SK-N-SH (cell line): Measurements from ENCODE around the gene C22orf31. TPM values are rescaled to one million over a fixed set of nuclear protein-coding genes. Genes with fewer than 3 reads are reported as not detected.

Experiments
- CTCF ChIA-PET: fragments of 300-600, 350-600 bp; formaldehyde crosslinking; extraction: SDS; loops from one replicate; lab custom pipeline; 2021; lab: Yijun Ruan, JAX
- POLR2A ChIA-PET: fragments of 350-600 bp; sonication (Branson Sonifier 250); formaldehyde crosslinking; extraction: SDS; loops from one replicate; lab custom pipeline; 2020; ENCODE audit warnings: antibody characterized with exemption, inconsistent platforms; lab: Yijun Ruan, JAX
- DNase-seq: peaks from one replicate; pipeline ENCODE4 v3.0.0; 2012
- H2AFZ ChIP-seq: fragments of 200-600 bp; sonication (generic); 2 replicates; pipeline ENCODE4 v1.8.1; 2016; ENCODE audit warnings: antibody characterized with exemption, mild to moderate bottlenecking, low read depth
- H3F3A ChIP-seq: fragments of 200-600 bp; sonication (generic); replicated peaks from 2 replicates; pipeline ENCODE3; 2016; ENCODE audit warnings: antibody characterized with exemption, mild to moderate bottlenecking; ENCODE audit not compliant: insufficient read depth
- H3K27ac ChIP-seq, 2 experiments: fragments of 200-500 bp in 1 of 2; fragments of 200-600 bp in 1 of 2; sonication (Bioruptor generic) in 1 of 2; sonication (generic), shearing (Covaris generic) in 1 of 2; 2 replicates each; pipeline versions ENCODE4 v1.5.1 to v1.6.1; 2014 to 2016; ENCODE audit warnings: low read depth in 2 of 2, inconsistent platforms in 1 of 2, low read length in 1 of 2, mild to moderate bottlenecking in 1 of 2, mixed read lengths in 1 of 2
- H3K27me3 ChIP-seq: fragments of 200-600 bp; sonication (generic), shearing (Covaris generic); 2 replicates; pipeline ENCODE4 v1.6.1; 2016; ENCODE audit warnings: mixed run types; ENCODE audit not compliant: insufficient read depth
- H3K36me3 ChIP-seq, 2 experiments: fragments of 200-500 bp in 1 of 2; fragments of 200-600 bp in 1 of 2; sonication (Bioruptor generic) in 1 of 2; sonication (generic) in 1 of 2; replicated peaks in 1 of 2; 2 replicates each; pipeline versions ENCODE3 to v1.5.1; 2014 to 2016; ENCODE audit warnings: low read length in 1 of 2, mild to moderate bottlenecking in 1 of 2; ENCODE audit not compliant: insufficient read depth in 2 of 2, control insufficient read depth in 1 of 2
- H3K4me1 ChIP-seq, 2 experiments: fragments of 200-500 bp in 1 of 2; fragments of 200-600 bp in 1 of 2; sonication (Bioruptor generic) in 1 of 2; sonication (generic), shearing (Covaris generic) in 1 of 2; 2 replicates each; pipeline versions ENCODE4 v1.5.1 to v1.6.1; 2014 to 2016; ENCODE audit warnings: low read depth in 1 of 2, low read length in 1 of 2, mixed run types in 1 of 2; ENCODE audit not compliant: insufficient read depth in 2 of 2, control insufficient read depth in 1 of 2
- H3K4me2 ChIP-seq: fragments of 200-600 bp; sonication (generic), shearing (Covaris generic); 2 replicates; pipeline ENCODE4 v1.6.1; 2017; ENCODE audit warnings: mixed run types
- H3K4me3 ChIP-seq, 2 experiments: fragments of 200-500 bp in 1 of 2; fragments of 200-600 bp in 1 of 2; sonication (Bioruptor generic) in 1 of 2; sonication (generic), shearing (Covaris generic) in 1 of 2; 2 replicates each; pipeline versions ENCODE4 v1.5.1 to v1.8.1; 2014 to 2016; ENCODE audit warnings: low read depth in 2 of 2, inconsistent platforms in 1 of 2, low read length in 1 of 2, mild to moderate bottlenecking in 1 of 2, mixed read lengths in 1 of 2, moderate library complexity in 1 of 2
- H3K79me2 ChIP-seq: fragments of 200-600 bp; sonication (generic); 2 replicates; pipeline ENCODE4 v1.8.1; 2017; ENCODE audit warnings: mild to moderate bottlenecking; ENCODE audit not compliant: insufficient read depth
- H3K9ac ChIP-seq: fragments of 200-600 bp; sonication (generic); 2 replicates; pipeline ENCODE4 v1.6.1; 2017; ENCODE audit warnings: mixed run types
- H3K9me2 ChIP-seq: fragments of 200-600 bp; sonication (generic); 2 replicates; pipeline ENCODE4 v1.6.1; 2017; ENCODE audit warnings: mixed run types
- H3K9me3 ChIP-seq: fragments of 200-600 bp; sonication (generic); 2 replicates; pipeline ENCODE4 v1.6.1; 2017; ENCODE audit warnings: mixed run types, mild to moderate bottlenecking, moderate library complexity
- H4K20me1 ChIP-seq: fragments of 200-600 bp; sonication (generic); 2 replicates; pipeline ENCODE4 v1.6.1; 2017; ENCODE audit warnings: mild to moderate bottlenecking, mixed run types; ENCODE audit not compliant: insufficient read depth
- EZH2phosphoT487 ChIP-seq: fragments of 200-600 bp; sonication (generic); IDR thresholded peaks from 2 replicates; pipeline ENCODE4 v1.6.1; 2017; ENCODE audit warnings: low read depth, mixed run types, mild to moderate bottlenecking, antibody characterized with exemption, moderate library complexity, borderline replicate concordance
- FOXJ3 ChIP-seq: sonication (generic); formaldehyde crosslinking; IDR thresholded peaks from 2 replicates; pipeline ENCODE4 v1.5.1; 2020; ENCODE audit warnings: mild to moderate bottlenecking, missing genetic modification reagents
- GABPA ChIP-seq: IDR thresholded peaks from 2 replicates; pipeline ENCODE4 v1.4.0; 2012; ENCODE audit warnings: low read depth, mild to moderate bottlenecking
- JUND ChIP-seq: IDR thresholded peaks from 2 replicates; pipeline ENCODE4 v1.4.0; 2012
- MEF2A ChIP-seq: IDR thresholded peaks from 2 replicates; pipeline ENCODE4 v1.4.0; 2012; ENCODE audit warnings: low read depth, borderline replicate concordance
- MXI1 ChIP-seq: IDR thresholded peaks from 2 replicates; pipeline ENCODE4 v1.6.1; 2012; ENCODE audit warnings: mild to moderate bottlenecking, low read depth, low read length, improper control_type of control experiment
- NRF1 ChIP-seq: IDR thresholded peaks from 2 replicates; pipeline ENCODE4 v1.6.1; 2012; ENCODE audit warnings: low read depth, mild to moderate bottlenecking, low read length
- POLR2AphosphoS5 ChIP-seq: IDR thresholded peaks from 2 replicates; pipeline ENCODE4 v1.6.1; 2012; ENCODE audit warnings: low read depth, low read length
- RCOR1 ChIP-seq: fragments of 150-350 bp; IDR thresholded peaks from 2 replicates; pipeline ENCODE4 v1.6.1; 2017; ENCODE audit warnings: antibody characterized with exemption, low read length
- RFX5 ChIP-seq: IDR thresholded peaks from 2 replicates; pipeline ENCODE4 v1.6.1; 2012; ENCODE audit warnings: mild to moderate bottlenecking, improper control_type of control experiment, low read length
- RXRA ChIP-seq: IDR thresholded peaks from 2 replicates; pipeline ENCODE4 v1.4.0; 2012; ENCODE audit warnings: low read depth, mild to moderate bottlenecking, borderline replicate concordance
- SIN3A ChIP-seq: IDR thresholded peaks from 2 replicates; pipeline ENCODE4 v1.6.1; 2012; ENCODE audit warnings: low read depth, mild to moderate bottlenecking, low read length, moderate library complexity, borderline replicate concordance
- SMC3 ChIP-seq: IDR thresholded peaks from 2 replicates; pipeline ENCODE4 v1.6.1; 2012; ENCODE audit warnings: low read depth, low read length, improper control_type of control experiment
- TAF1 ChIP-seq: IDR thresholded peaks from 2 replicates; pipeline ENCODE4 v1.6.1; 2012; ENCODE audit warnings: low read depth, mild to moderate bottlenecking, low read length, moderate library complexity, borderline replicate concordance
- YY1 ChIP-seq: IDR thresholded peaks from 2 replicates; pipeline ENCODE4 v1.4.0; 2012; ENCODE audit warnings: low read depth, mild to moderate bottlenecking
- WGBS: methylation state at CpG from one replicate; pipeline ENCODE4 v1.1.6; 2017; ENCODE audit warnings: low lambda C conversion rate; 5-methylcytosine and 5-hydroxymethylcytosine counted together
- polyA plus RNA-seq, 3 experiments: library from polyadenylated mRNA; depleted of rRNA; stranded (reverse); fragments of >200 nt; gene quantifications; 2 replicates each; pipeline ENCODE4 v1.2.3, GENCODE V29; 2012
- TF ChIP-seq, protein P1 (sequence below): IDR thresholded peaks from 2 replicates; pipeline ENCODE4; 2012
- TF ChIP-seq, protein P2 (sequence below): IDR thresholded peaks from 2 replicates; pipeline ENCODE4 v1.6.1; 2012; ENCODE audit warnings: mild to moderate bottlenecking, low read depth, low read length, moderate library complexity
- TF ChIP-seq, protein P3 (sequence below): IDR thresholded peaks from 2 replicates; pipeline ENCODE4 v1.4.0; 2012; ENCODE audit warnings: low read depth, borderline replicate concordance

The C22orf31 gene
- polyA plus RNA-seq, 1 of the 3 experiments (the other 2 are of a cell fraction): not detected

DNA sequence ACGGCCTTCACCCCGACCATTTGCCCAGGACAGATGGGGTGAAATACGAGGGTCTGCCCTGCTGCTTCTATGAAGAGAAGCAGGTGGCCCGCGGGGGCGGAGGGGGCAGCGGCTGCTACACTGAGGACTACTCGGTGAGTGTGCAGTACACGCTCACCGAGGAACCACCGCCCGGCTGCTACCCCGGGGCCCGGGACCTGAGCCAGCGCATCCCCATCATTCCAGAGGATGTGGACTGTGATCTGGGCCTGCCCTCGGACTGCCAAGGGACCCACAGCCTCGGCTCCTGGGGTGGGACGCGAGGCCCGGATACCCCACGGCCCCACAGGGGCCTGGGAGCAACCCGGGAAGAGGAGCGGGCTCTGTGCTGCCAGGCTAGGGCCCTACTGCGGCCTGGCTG, 11.2 kb downstream of the C22orf31 start:
- H3K79me2 ChIP-seq: no peaks in the 10 kb centered on the region
- H3K4me2 ChIP-seq: no peak overlapping the region
- ChIA-PET CTCF (interaction anchor here (0.8 to 1.1 kb wide), 2 partner anchors 104 to 194 kb away, joined by 3 to 6 read pairs; no protein-coding TSS in a partner anchor), POLR2A (no interaction called here)
- no peak for DNase-seq
- no peak for TF ChIP-seq YY1
- TF ChIP-seq MEF2A: no peak
- TF ChIP-seq SMC3: no peak
- TF ChIP-seq EZH2phosphoT487: no peak
- no peak for TF ChIP-seq SIN3A
- no peak for TF ChIP-seq FOXJ3 (CRISPR knock-in tag)
- TF ChIP-seq, protein P1, sequence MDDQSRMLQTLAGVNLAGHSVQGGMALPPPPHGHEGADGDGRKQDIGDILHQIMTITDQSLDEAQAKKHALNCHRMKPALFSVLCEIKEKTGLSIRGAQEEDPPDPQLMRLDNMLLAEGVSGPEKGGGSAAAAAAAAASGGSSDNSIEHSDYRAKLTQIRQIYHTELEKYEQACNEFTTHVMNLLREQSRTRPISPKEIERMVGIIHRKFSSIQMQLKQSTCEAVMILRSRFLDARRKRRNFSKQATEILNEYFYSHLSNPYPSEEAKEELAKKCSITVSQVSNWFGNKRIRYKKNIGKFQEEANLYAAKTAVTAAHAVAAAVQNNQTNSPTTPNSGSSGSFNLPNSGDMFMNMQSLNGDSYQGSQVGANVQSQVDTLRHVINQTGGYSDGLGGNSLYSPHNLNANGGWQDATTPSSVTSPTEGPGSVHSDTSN: no peak
- no peak for TF ChIP-seq GABPA
- no peak for TF ChIP-seq POLR2AphosphoS5
- no peak for TF ChIP-seq RXRA
- no peaks in the 10 kb centered on the region for H3K27me3 ChIP-seq
- H4K20me1 ChIP-seq: no peaks in the 10 kb centered on the region
- no peaks in the 10 kb centered on the region for H3K9me2 ChIP-seq
- no peak overlapping the region for H3K9ac ChIP-seq
- peaks cover 14 to 41% of the 10 kb centered on the region in 2 experiments for H3K36me3 ChIP-seq
- no peak overlapping the region for H3K4me3 ChIP-seq
- peaks cover 0 to 2% of the 10 kb centered on the region in 2 experiments; a peak in 1 of 4 replicates for H3K4me1 ChIP-seq
- peaks cover 2% of the 10 kb centered on the region for H3F3A ChIP-seq
- WGBS: 98% methylated on average over 16 of the region's 24 CpGs
- H3K27ac ChIP-seq: no peak overlapping the region
- no peaks in the 10 kb centered on the region for H3K9me3 ChIP-seq
- no peak overlapping the region for H2AFZ ChIP-seq

DNA sequence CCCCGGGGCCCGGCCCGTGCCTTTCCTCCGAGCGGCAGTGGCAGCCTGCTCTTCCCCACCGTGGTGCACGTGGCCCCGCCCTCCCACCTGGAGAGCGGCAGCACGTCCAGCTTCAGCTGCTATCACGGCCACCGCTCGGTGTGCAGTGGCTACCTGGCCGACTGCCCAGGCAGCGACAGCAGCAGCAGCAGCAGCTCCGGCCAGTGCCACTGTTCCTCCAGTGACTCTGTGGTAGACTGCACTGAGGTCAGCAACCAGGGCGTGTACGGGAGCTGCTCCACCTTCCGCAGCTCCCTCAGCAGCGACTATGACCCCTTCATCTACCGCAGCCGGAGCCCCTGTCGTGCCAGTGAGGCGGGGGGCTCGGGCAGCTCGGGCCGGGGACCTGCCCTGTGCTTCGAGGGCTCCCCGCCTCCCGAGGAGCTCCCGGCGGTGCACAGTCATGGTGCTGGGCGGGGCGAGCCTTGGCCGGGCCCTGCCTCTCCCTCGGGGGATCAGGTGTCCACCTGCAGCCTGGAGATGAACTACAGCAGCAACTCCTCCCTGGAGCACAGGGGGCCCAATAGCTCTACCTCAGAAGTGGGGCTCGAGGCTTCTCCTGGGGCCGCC, 11.9 kb downstream of the C22orf31 start:
- H3K27me3 ChIP-seq: no peaks in the 10 kb centered on the region
- no peak overlapping the region for H3K9ac ChIP-seq
- POLR2A ChIA-PET: no interaction called here
- no peaks in the 10 kb centered on the region for H3K9me2 ChIP-seq
- H2AFZ ChIP-seq: no peak overlapping the region
- H3K4me2 ChIP-seq: no peak overlapping the region
- peaks cover 9% of the 10 kb centered on the region for H3F3A ChIP-seq
- H3K79me2 ChIP-seq: no peaks in the 10 kb centered on the region
- no peak overlapping the region for H3K4me3 ChIP-seq
- CTCF ChIA-PET: interaction anchor here (0.8 to 1.3 kb wide), 4 partner anchors 9 to 194 kb away, joined by 3 to 6 read pairs (median 4); no protein-coding TSS in a partner anchor
- no peaks in the 10 kb centered on the region for H3K9me3 ChIP-seq
- 96% methylated on average over 5 of the region's 38 CpGs for WGBS
- DNase-seq: no peak
- H3K4me1 ChIP-seq: peaks cover 0 to 7% of the 10 kb centered on the region in 2 experiments; a peak in 2 of 4 replicates
- H4K20me1 ChIP-seq: no peaks in the 10 kb centered on the region
- H3K27ac ChIP-seq: no peak overlapping the region
- peaks cover 14 to 41% of the 10 kb centered on the region in 2 experiments for H3K36me3 ChIP-seq
- TF ChIP-seq NRF1 (no peak), MXI1 (no peak), RFX5 (no peak), TAF1 (no peak), JUND (no peak), SIN3A (no peak), RCOR1 (no peak)
- TF ChIP-seq, protein P2, sequence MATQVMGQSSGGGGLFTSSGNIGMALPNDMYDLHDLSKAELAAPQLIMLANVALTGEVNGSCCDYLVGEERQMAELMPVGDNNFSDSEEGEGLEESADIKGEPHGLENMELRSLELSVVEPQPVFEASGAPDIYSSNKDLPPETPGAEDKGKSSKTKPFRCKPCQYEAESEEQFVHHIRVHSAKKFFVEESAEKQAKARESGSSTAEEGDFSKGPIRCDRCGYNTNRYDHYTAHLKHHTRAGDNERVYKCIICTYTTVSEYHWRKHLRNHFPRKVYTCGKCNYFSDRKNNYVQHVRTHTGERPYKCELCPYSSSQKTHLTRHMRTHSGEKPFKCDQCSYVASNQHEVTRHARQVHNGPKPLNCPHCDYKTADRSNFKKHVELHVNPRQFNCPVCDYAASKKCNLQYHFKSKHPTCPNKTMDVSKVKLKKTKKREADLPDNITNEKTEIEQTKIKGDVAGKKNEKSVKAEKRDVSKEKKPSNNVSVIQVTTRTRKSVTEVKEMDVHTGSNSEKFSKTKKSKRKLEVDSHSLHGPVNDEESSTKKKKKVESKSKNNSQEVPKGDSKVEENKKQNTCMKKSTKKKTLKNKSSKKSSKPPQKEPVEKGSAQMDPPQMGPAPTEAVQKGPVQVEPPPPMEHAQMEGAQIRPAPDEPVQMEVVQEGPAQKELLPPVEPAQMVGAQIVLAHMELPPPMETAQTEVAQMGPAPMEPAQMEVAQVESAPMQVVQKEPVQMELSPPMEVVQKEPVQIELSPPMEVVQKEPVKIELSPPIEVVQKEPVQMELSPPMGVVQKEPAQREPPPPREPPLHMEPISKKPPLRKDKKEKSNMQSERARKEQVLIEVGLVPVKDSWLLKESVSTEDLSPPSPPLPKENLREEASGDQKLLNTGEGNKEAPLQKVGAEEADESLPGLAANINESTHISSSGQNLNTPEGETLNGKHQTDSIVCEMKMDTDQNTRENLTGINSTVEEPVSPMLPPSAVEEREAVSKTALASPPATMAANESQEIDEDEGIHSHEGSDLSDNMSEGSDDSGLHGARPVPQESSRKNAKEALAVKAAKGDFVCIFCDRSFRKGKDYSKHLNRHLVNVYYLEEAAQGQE: no peak
- TF ChIP-seq, protein P3, sequence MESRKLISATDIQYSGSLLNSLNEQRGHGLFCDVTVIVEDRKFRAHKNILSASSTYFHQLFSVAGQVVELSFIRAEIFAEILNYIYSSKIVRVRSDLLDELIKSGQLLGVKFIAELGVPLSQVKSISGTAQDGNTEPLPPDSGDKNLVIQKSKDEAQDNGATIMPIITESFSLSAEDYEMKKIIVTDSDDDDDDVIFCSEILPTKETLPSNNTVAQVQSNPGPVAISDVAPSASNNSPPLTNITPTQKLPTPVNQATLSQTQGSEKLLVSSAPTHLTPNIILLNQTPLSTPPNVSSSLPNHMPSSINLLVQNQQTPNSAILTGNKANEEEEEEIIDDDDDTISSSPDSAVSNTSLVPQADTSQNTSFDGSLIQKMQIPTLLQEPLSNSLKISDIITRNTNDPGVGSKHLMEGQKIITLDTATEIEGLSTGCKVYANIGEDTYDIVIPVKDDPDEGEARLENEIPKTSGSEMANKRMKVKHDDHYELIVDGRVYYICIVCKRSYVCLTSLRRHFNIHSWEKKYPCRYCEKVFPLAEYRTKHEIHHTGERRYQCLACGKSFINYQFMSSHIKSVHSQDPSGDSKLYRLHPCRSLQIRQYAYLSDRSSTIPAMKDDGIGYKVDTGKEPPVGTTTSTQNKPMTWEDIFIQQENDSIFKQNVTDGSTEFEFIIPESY: no peak
- TF ChIP-seq, all 33 proteins: peak for 0
